ENCODE measurements around the gene USP2.

- no peak for TF ChIP-seq EZH2 (IDR thresholded peaks at IDR 0.05; ENCODE audit: low read length, missing control alignments)
- TF ChIP-seq, protein P1, sequence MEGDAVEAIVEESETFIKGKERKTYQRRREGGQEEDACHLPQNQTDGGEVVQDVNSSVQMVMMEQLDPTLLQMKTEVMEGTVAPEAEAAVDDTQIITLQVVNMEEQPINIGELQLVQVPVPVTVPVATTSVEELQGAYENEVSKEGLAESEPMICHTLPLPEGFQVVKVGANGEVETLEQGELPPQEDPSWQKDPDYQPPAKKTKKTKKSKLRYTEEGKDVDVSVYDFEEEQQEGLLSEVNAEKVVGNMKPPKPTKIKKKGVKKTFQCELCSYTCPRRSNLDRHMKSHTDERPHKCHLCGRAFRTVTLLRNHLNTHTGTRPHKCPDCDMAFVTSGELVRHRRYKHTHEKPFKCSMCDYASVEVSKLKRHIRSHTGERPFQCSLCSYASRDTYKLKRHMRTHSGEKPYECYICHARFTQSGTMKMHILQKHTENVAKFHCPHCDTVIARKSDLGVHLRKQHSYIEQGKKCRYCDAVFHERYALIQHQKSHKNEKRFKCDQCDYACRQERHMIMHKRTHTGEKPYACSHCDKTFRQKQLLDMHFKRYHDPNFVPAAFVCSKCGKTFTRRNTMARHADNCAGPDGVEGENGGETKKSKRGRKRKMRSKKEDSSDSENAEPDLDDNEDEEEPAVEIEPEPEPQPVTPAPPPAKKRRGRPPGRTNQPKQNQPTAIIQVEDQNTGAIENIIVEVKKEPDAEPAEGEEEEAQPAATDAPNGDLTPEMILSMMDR (conservative IDR thresholded peaks at IDR 0.05 in 1 of 2, IDR thresholded peaks at IDR 0.05 in 1 of 2; ENCODE audit: low read depth in 1 of 2, low read length in 2 of 2), result no peak
Observed at GRCh38 chr11:119372260-119373058, 9.0 kb downstream of the USP2 start.
